ENCODE data around the gene ALPG. TPM values are rescaled to one million over a fixed set of nuclear protein-coding genes. Genes with fewer than 3 reads are reported as not detected.
A peak's percentile ranks its signal among the peaks of the same experiment; 100 is the strongest.
"Not testable (repeated sequence)": the region's sequence is repeated elsewhere in the genome, so short reads cannot be mapped to it uniquely, and the experiment has no call there.

Gene ALPG
- total and polyA plus RNA-seq, 2 of the 13 experiments (the other 11 are each of a cell fraction or from before 2014, with no cell fraction given) = not detected

DNA sequence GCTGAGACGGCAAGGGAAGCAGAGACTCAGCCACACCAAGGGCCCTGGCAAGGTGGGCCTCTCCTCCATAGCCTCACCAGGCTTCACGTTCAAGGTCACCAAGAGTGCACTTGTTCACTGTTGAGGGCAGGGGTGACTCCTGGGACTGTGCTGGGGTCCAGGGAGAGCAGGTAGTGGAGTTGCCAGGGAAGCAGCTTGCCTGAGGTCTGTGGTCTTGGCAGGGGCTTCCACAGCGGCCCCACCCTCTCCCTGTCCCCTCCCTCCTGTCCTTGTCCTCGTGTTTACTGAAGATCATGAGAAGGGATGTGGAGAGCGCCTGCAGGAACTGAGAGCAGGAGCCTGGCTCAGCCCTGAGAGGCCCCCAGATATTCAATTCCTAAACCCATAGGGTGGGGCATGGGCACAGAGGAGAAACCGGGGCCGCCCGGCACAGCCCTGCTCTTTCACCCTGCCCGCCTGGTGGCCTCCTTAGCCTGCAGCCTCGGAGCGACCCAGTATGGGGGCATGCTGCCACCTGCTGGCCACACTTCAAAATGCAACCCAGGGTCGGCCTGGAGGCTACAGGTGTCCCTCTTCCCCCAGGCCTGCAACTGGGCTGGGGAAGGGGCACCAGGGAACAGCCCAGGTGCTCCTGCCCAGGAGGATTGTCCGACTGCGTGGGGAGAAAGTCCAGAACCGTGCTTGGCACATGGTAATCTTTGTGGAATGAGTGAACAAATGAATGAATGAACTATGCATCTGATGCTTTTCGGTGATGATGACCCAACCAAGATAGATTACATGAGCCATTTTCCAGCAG, 33.8 kb downstream of the ALPG start (continued):
- TF ChIP-seq PCBP1 (IDR thresholded peaks at IDR 0.05; ENCODE audit: borderline replicate concordance, low read depth, low read length) (0 out of 2 replicates have a peak, but pooled peaks have one; percentile 54), KDM4B (CRISPR knock-in tag; IDR thresholded peaks at IDR 0.05) (0 out of 2 replicates have a peak, but pooled peaks have one; percentile 31), GABPB1 (CRISPR knock-in tag; IDR thresholded peaks at IDR 0.05) (0 out of 2 replicates have a peak, but pooled peaks have one; percentile 25), HNRNPL (IDR thresholded peaks at IDR 0.05; ENCODE audit: low read depth, low read length) (peak; percentile 69; the same call in 1 of the 2 replicates), NR2F6 (CRISPR knock-in tag; IDR thresholded peaks at IDR 0.05) (peak; percentile 57; the same call in 1 of the 2 replicates), XRCC5 (optimal IDR thresholded peaks at IDR 0.05; ENCODE audit: low read length) (peak; percentile 83), MIER3 (CRISPR knock-in tag; IDR thresholded peaks at IDR 0.05; ENCODE audit: borderline replicate concordance) (peak; percentile 37; the same call in 1 of the 2 replicates), SMAD3 (CRISPR knock-in tag; IDR thresholded peaks at IDR 0.05) (0 out of 2 replicates have a peak, but pooled peaks have one; percentile 38), SAP130 (CRISPR knock-in tag; IDR thresholded peaks at IDR 0.05; ENCODE audit: low read depth) (0 out of 2 replicates have a peak, but pooled peaks have one; percentile 11), THAP11 (CRISPR knock-in tag; IDR thresholded peaks at IDR 0.05) (0 out of 2 replicates have a peak, but pooled peaks have one; percentile 27), CTCF (CRISPR knock-in tag; IDR thresholded peaks at IDR 0.05) (peak; percentile 96), KLF16 (CRISPR knock-in tag; IDR thresholded peaks at IDR 0.05) (0 out of 4 replicates have a peak, but pooled peaks of 1 of the 2 experiments have one; percentile 38), BCL6 (CRISPR knock-in tag; IDR thresholded peaks at IDR 0.05) (0 out of 2 replicates have a peak, but pooled peaks have one; percentile 17), FOSL2 (CRISPR knock-in tag; IDR thresholded peaks at IDR 0.05) (peak; percentile 25; the same call in 1 of the 2 replicates), RXRB (CRISPR knock-in tag; IDR thresholded peaks at IDR 0.05; ENCODE audit: borderline replicate concordance) (0 out of 2 replicates have a peak, but pooled peaks have one; percentile 27), KDM2A (CRISPR knock-in tag; IDR thresholded peaks at IDR 0.05; ENCODE audit: borderline replicate concordance, low read depth) (peak; percentile 59; the same call in 1 of the 2 replicates), ERF (CRISPR knock-in tag; IDR thresholded peaks at IDR 0.05) (0 out of 2 replicates have a peak, but pooled peaks have one; percentile 29), KLF11 (CRISPR knock-in tag; IDR thresholded peaks at IDR 0.05) (0 out of 2 replicates have a peak, but pooled peaks have one; percentile 50)
- TF ChIP-seq, protein P1, sequence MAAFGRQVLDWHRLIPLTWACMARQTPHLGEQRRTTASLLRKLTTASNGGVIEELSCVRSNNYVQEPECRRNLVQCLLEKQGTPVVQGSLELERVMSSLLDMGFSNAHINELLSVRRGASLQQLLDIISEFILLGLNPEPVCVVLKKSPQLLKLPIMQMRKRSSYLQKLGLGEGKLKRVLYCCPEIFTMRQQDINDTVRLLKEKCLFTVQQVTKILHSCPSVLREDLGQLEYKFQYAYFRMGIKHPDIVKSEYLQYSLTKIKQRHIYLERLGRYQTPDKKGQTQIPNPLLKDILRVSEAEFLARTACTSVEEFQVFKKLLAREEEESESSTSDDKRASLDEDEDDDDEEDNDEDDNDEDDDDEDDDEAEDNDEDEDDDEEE (CRISPR knock-in tag; IDR thresholded peaks at IDR 0.05) = peak; percentile 57; the same call in 1 of the 2 replicates
- TF ChIP-seq NR2F6 (IDR thresholded peaks at IDR 0.05) = not testable (repeated sequence)
- TF ChIP-seq, protein P2, sequence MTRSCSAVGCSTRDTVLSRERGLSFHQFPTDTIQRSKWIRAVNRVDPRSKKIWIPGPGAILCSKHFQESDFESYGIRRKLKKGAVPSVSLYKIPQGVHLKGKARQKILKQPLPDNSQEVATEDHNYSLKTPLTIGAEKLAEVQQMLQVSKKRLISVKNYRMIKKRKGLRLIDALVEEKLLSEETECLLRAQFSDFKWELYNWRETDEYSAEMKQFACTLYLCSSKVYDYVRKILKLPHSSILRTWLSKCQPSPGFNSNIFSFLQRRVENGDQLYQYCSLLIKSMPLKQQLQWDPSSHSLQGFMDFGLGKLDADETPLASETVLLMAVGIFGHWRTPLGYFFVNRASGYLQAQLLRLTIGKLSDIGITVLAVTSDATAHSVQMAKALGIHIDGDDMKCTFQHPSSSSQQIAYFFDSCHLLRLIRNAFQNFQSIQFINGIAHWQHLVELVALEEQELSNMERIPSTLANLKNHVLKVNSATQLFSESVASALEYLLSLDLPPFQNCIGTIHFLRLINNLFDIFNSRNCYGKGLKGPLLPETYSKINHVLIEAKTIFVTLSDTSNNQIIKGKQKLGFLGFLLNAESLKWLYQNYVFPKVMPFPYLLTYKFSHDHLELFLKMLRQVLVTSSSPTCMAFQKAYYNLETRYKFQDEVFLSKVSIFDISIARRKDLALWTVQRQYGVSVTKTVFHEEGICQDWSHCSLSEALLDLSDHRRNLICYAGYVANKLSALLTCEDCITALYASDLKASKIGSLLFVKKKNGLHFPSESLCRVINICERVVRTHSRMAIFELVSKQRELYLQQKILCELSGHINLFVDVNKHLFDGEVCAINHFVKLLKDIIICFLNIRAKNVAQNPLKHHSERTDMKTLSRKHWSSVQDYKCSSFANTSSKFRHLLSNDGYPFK (CRISPR knock-in tag; IDR thresholded peaks at IDR 0.05; ENCODE audit: borderline replicate concordance) = peak; percentile 22; the same call in 1 of the 2 replicates
- TF ChIP-seq, protein P3, sequence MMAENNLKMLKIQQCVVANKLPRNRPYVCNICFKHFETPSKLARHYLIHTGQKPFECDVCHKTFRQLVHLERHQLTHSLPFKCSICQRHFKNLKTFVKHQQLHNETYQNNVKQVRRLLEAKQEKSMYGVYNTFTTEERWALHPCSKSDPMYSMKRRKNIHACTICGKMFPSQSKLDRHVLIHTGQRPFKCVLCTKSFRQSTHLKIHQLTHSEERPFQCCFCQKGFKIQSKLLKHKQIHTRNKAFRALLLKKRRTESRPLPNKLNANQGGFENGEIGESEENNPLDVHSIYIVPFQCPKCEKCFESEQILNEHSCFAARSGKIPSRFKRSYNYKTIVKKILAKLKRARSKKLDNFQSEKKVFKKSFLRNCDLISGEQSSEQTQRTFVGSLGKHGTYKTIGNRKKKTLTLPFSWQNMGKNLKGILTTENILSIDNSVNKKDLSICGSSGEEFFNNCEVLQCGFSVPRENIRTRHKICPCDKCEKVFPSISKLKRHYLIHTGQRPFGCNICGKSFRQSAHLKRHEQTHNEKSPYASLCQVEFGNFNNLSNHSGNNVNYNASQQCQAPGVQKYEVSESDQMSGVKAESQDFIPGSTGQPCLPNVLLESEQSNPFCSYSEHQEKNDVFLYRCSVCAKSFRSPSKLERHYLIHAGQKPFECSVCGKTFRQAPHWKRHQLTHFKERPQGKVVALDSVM (CRISPR knock-in tag; IDR thresholded peaks at IDR 0.05) = peak; percentile 42; the same call in 1 of the 2 replicates

All from HepG2 (cell line).